ENCODE results near the gene TNRC6A. TPM values are rescaled to one million over a fixed set of nuclear protein-coding genes. Genes with fewer than 3 reads are reported as not detected.

The TNRC6A gene
- total and polyA plus RNA-seq, 2 of the 13 experiments (the other 11 are each of a cell fraction or from before 2014, with no cell fraction given), result 30.9 to 43.6 TPM

GRCh38 chr16:24718967-24719521 is 10.4 kb upstream of the TNRC6A start (continued):
- TF ChIP-seq LRRFIP1 (CRISPR knock-in tag; conservative IDR thresholded peaks at IDR 0.05) (no peak), KDM1A (CRISPR knock-in tag; IDR thresholded peaks at IDR 0.05) (no peak), MAFF (IDR thresholded peaks at IDR 0.05; ENCODE audit: low read depth, low read length) (peak; percentile 34), GPN1 (CRISPR knock-in tag; IDR thresholded peaks at IDR 0.05; ENCODE audit: borderline replicate concordance) (no peak), ZNF274 (CRISPR knock-in tag; IDR thresholded peaks at IDR 0.05) (no peak), BHLHE40 (IDR thresholded peaks at IDR 0.05; ENCODE audit: low read length) (no peak), ZNF598 (CRISPR knock-in tag; IDR thresholded peaks at IDR 0.05; ENCODE audit: borderline replicate concordance) (no peak), ZMYM4 (CRISPR knock-in tag; IDR thresholded peaks at IDR 0.05) (no peak), FOXA1 (IDR thresholded peaks at IDR 0.05) (no peak), FOXA1 (CRISPR knock-in tag; IDR thresholded peaks at IDR 0.05) (no peak), ZNF205 (CRISPR knock-in tag; IDR thresholded peaks at IDR 0.05) (peak; percentile 95), CCAR2 (optimal IDR thresholded peaks at IDR 0.05; ENCODE audit: low read depth, low read length) (no peak), ARNT (IDR thresholded peaks at IDR 0.05) (no peak), MAFK (conservative IDR thresholded peaks at IDR 0.05 in 1 of 2, IDR thresholded peaks at IDR 0.05 in 1 of 2; ENCODE audit: low read length in 2 of 2) (peak; percentile 49 to 70)
- TF ChIP-seq, protein P1, sequence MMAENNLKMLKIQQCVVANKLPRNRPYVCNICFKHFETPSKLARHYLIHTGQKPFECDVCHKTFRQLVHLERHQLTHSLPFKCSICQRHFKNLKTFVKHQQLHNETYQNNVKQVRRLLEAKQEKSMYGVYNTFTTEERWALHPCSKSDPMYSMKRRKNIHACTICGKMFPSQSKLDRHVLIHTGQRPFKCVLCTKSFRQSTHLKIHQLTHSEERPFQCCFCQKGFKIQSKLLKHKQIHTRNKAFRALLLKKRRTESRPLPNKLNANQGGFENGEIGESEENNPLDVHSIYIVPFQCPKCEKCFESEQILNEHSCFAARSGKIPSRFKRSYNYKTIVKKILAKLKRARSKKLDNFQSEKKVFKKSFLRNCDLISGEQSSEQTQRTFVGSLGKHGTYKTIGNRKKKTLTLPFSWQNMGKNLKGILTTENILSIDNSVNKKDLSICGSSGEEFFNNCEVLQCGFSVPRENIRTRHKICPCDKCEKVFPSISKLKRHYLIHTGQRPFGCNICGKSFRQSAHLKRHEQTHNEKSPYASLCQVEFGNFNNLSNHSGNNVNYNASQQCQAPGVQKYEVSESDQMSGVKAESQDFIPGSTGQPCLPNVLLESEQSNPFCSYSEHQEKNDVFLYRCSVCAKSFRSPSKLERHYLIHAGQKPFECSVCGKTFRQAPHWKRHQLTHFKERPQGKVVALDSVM (CRISPR knock-in tag; IDR thresholded peaks at IDR 0.05), result peak; percentile 82
- TF ChIP-seq, protein P2, sequence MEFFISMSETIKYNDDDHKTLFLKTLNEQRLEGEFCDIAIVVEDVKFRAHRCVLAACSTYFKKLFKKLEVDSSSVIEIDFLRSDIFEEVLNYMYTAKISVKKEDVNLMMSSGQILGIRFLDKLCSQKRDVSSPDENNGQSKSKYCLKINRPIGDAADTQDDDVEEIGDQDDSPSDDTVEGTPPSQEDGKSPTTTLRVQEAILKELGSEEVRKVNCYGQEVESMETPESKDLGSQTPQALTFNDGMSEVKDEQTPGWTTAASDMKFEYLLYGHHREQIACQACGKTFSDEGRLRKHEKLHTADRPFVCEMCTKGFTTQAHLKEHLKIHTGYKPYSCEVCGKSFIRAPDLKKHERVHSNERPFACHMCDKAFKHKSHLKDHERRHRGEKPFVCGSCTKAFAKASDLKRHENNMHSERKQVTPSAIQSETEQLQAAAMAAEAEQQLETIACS (CRISPR knock-in tag; IDR thresholded peaks at IDR 0.05), result no peak
